Measurements from ENCODE around the gene KLHL1.

Gene KLHL1

GRCh38 chr13:69947582-69947981, 160.7 kb downstream of the KLHL1 start:
- TF ChIP-seq CTCF (IDR thresholded peaks at IDR 0.05; ENCODE audit: borderline replicate concordance, insufficient read depth, low read depth, low read length), result no peak
- no peak overlapping the region for H3K4me3 ChIP-seq (ENCODE audit: low read depth, low read length)

DNA sequence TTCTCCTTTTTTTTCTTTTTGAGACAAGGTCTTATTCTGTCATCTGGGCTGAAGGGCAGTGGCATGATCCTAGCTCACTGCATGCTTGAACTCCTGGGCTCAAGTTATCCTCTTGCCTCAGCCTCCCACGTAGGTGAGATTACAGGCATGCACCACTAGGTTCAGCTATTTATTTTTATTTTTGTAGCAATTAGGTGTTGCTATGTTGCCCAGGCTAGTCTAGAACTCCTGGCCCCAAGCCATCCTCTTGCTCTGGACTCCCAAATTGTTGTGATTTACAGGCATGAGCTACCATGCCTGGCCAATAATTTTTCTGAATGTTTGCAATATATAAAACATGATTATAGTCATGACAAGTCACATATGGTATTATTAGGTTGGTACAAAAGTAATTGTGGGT, 161.7 kb downstream of the KLHL1 start:
- TF ChIP-seq CTCF (IDR thresholded peaks at IDR 0.05; ENCODE audit: borderline replicate concordance, insufficient read depth, low read depth, low read length), result no peak
- H3K4me3 ChIP-seq (ENCODE audit: low read depth, low read length), result no peak overlapping the region

DNA sequence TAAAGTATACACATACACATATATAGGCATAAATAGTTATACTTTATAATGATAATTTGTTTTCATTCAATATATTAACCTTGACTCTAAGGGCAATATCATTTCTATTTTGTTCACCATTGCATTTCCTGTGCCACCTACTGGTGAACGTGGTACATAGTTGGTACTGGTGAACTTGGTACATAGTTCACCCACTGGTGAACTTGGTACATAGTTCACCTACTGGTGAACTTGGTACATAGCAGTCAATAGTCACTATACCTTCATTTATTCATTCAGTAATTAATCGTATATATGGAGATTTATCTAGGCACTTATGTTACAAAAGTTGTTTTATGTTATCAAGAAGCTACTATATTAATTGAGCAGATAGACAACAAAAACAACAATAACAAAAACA, 173.2 kb downstream of the KLHL1 start:
- no peak overlapping the region for H3K4me3 ChIP-seq (ENCODE audit: low read depth, low read length)
- TF ChIP-seq CTCF (IDR thresholded peaks at IDR 0.05; ENCODE audit: borderline replicate concordance, insufficient read depth, low read depth, low read length), result peak; percentile 24; the same call in 1 of the 2 replicates

DNA sequence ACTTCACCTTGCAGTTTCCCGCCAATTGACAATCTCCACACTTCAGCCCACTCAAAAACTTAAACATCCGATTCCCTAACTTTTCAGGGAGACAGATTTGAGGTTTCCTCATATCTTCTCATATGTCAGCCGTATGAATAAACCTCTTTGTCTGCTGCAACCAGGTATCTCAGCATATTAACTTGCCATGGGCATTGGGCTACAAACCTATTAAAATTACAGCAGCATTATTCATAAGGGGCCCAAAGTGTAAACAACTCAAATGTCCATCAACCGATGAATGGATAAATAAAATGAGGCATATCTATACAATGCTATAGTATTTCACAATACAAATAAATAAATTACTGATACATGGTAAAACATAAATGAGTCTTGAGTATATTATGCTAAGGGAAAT, 180.0 kb downstream of the KLHL1 start:
- no peak for TF ChIP-seq CTCF (IDR thresholded peaks at IDR 0.05; ENCODE audit: borderline replicate concordance, insufficient read depth, low read depth, low read length)
- H3K4me3 ChIP-seq (ENCODE audit: low read depth, low read length), result no peak overlapping the region

DNA sequence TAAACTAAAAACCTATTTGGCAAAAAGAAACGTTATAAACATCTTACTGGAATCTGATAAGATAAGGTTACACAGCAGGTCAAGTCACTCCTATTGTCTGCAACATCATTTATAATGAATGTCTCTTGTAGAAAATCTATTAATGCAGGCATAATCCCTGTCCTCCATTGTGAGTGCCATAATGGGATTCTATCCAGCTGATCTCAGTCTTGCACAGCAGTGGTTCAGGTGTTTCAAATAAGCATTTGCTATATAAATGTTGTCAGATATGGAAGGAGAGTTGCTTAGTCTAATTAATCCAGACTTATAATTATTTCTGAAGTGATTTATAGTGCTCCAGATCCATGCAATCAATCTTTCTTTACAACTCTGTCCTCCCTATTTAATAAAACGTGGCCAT, 187.1 kb downstream of the KLHL1 start:
- H3K4me3 ChIP-seq (ENCODE audit: low read depth, low read length), result no peak overlapping the region
- TF ChIP-seq CTCF (IDR thresholded peaks at IDR 0.05; ENCODE audit: borderline replicate concordance, insufficient read depth, low read depth, low read length), result no peak

- no peak overlapping the region for H3K4me3 ChIP-seq (ENCODE audit: low read depth, low read length)
- no peak for TF ChIP-seq CTCF (IDR thresholded peaks at IDR 0.05; ENCODE audit: borderline replicate concordance, insufficient read depth, low read depth, low read length)
Measured at GRCh38 chr13:69912630-69913029, 195.6 kb downstream of the KLHL1 start.

DNA sequence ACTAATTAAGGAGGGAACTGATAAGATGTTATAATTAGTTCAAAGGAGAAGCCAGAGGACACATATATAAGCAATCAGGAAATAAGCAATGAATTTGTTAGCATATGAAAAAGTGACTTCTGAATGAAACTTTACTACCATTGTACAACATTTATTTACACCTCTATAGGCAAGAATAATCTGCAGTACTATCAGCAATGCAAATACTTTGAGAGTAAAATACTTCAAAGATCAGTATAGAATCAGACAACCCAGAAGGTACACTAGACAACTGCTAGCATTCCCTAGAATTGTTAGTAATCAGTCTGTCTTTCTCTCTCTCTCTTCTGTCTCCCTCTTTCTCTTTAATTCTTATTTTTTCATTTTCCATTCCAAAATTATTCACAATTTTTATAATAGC, 197.5 kb downstream of the KLHL1 start:
- H3K4me3 ChIP-seq (ENCODE audit: low read depth, low read length), result no peak overlapping the region
- TF ChIP-seq CTCF (IDR thresholded peaks at IDR 0.05; ENCODE audit: borderline replicate concordance, insufficient read depth, low read depth, low read length), result no peak

All from GM12875 (cell line).